K562 (cell line): ENCODE data around the gene DSTYK. TPM values are rescaled to one million over a fixed set of nuclear protein-coding genes. Genes with fewer than 3 reads are reported as not detected.

ENCODE experiments used
- BCL6 ChIP-seq: fragments of 250-450 bp; sonication (Bioruptor Pico); IDR thresholded peaks from 2 replicates; pipeline ENCODE4 v1.4.0; 2020
- HMGN3 ChIP-seq: IDR thresholded peaks from 2 replicates; pipeline ENCODE4 v1.6.1; 2011; ENCODE audit warnings: borderline replicate concordance, low read depth, mild to moderate bottlenecking, mixed read lengths, low read length; ENCODE audit not compliant: insufficient read length; ENCODE audit errors: extremely low read depth
- KDM1A ChIP-seq, 2 experiments: fragments of 450-650 bp; IDR thresholded peaks; 2 replicates each; pipeline ENCODE4 v1.6.1; 2016; ENCODE audit warnings: mild to moderate bottlenecking in 2 of 2
- LEF1 ChIP-seq: fragments of 450-650 bp; IDR thresholded peaks from 2 replicates; pipeline ENCODE4 v1.6.1; 2016; ENCODE audit warnings: mild to moderate bottlenecking
- NR2F6 ChIP-seq: fragments of 450-650 bp; formaldehyde crosslinking; IDR thresholded peaks from 2 replicates; pipeline ENCODE4 v1.4.0; 2020; ENCODE audit warnings: mild to moderate bottlenecking
- OTX1 ChIP-seq: fragments of 450-650 bp; formaldehyde crosslinking; IDR thresholded peaks from 2 replicates; pipeline ENCODE4 v1.4.0; 2022; ENCODE audit warnings: mild to moderate bottlenecking
- SMAD1 ChIP-seq: fragments of 150-350 bp; IDR thresholded peaks from 2 replicates; pipeline ENCODE4 v1.6.1; 2014; ENCODE audit warnings: low read length, low read depth; ENCODE audit not compliant: partially characterized antibody
- SMARCC2 ChIP-seq: fragments of 450-650 bp; IDR thresholded peaks from 2 replicates; pipeline ENCODE4 v1.6.1; 2017; ENCODE audit warnings: antibody characterized with exemption, moderate library complexity, mild to moderate bottlenecking, low read depth
- STAG1 ChIP-seq: sonication (generic); formaldehyde crosslinking; IDR thresholded peaks from 2 replicates; pipeline ENCODE4 v1.5.0; 2020; ENCODE audit warnings: missing genetic modification reagents, borderline replicate concordance
- ZFP36 ChIP-seq: fragments of 150-350 bp; IDR thresholded peaks from 2 replicates; pipeline ENCODE4 v1.6.1; 2018; ENCODE audit warnings: low read length, low read depth; ENCODE audit not compliant: partially characterized antibody
- ZNF146 ChIP-seq: IDR thresholded peaks from one replicate; pipeline ENCODE4 v1.6.1; 2018; ENCODE audit warnings: missing compliant biosample characterization; ENCODE audit not compliant: unreplicated experiment
- ZNF644 ChIP-seq: fragments of 200-800 bp; sonication (Bioruptor generic); IDR thresholded peaks from 2 replicates; pipeline ENCODE4 v1.6.1; 2016; ENCODE audit warnings: low read depth, missing genetic modification characterization, missing compliant biosample characterization
- polyA plus RNA-seq, 8 experiments: library from polyadenylated mRNA; depleted of rRNA in 4 of 8; stranded (reverse) in 5 of 8; unstranded in 3 of 8; fragments of >200 nt; fragmentation: Nextera tagmentation in 2 of 8; fragmentation: Illumina TruSeq in 1 of 8; extraction: Ambion mirVana in 2 of 8; extraction: Trizol in 1 of 8; gene quantifications; 2 replicates each; pipeline versions ENCODE4 v1.2.1 to v1.2.3, GENCODE V29; 2011 to 2014; ENCODE audit warnings: inconsistent platforms in 1 of 8, missing spikeins in 1 of 8
- total RNA-seq, 7 experiments: library from RNA; depleted of rRNA in 6 of 7; stranded (reverse); fragments of >200 nt in 6 of 7; fragmentation: Illumina TruSeq in 2 of 7; extraction: Trizol in 2 of 7; gene quantifications; 2 replicates each; pipeline versions ENCODE4 v1.2.1 to v1.2.3, GENCODE V29; 2011 to 2021; ENCODE audit warnings: low replicate concordance in 1 of 7
- TF ChIP-seq, protein P1 (sequence below), 3 experiments: fragments of 200-800 bp in 1 of 3; fragments of 250-450 bp in 1 of 3; fragments of 450-650 bp in 1 of 3; sonication (Bioruptor Pico) in 1 of 3; sonication (Bioruptor generic) in 1 of 3; formaldehyde crosslinking in 1 of 3; IDR thresholded peaks; 2 replicates each; pipeline versions ENCODE4 v1.6.1 to v1.8.0; 2016 to 2022; ENCODE audit warnings: mild to moderate bottlenecking in 2 of 3, missing genetic modification characterization in 2 of 3, missing compliant biosample characterization in 1 of 3, moderate library complexity in 1 of 3
- TF ChIP-seq, protein P2 (sequence below): fragments of 250-450 bp; sonication (Bioruptor Pico); IDR thresholded peaks from 2 replicates; pipeline ENCODE4 v1.8.0; 2022; ENCODE audit warnings: inconsistent platforms, mild to moderate bottlenecking, moderate library complexity, borderline replicate concordance
- TF ChIP-seq, protein P3 (sequence below): sonication (generic); formaldehyde crosslinking; IDR thresholded peaks from 2 replicates; pipeline ENCODE4 v1.8.0; 2022; ENCODE audit warnings: missing genetic modification reagents, mild to moderate bottlenecking, moderate library complexity, borderline replicate concordance
- TF ChIP-seq, protein P4 (sequence below): fragments of 250-450 bp; sonication (Bioruptor Pico); IDR thresholded peaks from 2 replicates; pipeline ENCODE4 v1.8.0; 2022; ENCODE audit warnings: moderate library complexity, mild to moderate bottlenecking, inconsistent platforms

DSTYK gene
- total and polyA plus RNA-seq, 9 of the 15 experiments (the other 6 are each of a cell fraction or from before 2014, with no cell fraction given): 4.2 to 7.1 (median 6.2) TPM

DNA sequence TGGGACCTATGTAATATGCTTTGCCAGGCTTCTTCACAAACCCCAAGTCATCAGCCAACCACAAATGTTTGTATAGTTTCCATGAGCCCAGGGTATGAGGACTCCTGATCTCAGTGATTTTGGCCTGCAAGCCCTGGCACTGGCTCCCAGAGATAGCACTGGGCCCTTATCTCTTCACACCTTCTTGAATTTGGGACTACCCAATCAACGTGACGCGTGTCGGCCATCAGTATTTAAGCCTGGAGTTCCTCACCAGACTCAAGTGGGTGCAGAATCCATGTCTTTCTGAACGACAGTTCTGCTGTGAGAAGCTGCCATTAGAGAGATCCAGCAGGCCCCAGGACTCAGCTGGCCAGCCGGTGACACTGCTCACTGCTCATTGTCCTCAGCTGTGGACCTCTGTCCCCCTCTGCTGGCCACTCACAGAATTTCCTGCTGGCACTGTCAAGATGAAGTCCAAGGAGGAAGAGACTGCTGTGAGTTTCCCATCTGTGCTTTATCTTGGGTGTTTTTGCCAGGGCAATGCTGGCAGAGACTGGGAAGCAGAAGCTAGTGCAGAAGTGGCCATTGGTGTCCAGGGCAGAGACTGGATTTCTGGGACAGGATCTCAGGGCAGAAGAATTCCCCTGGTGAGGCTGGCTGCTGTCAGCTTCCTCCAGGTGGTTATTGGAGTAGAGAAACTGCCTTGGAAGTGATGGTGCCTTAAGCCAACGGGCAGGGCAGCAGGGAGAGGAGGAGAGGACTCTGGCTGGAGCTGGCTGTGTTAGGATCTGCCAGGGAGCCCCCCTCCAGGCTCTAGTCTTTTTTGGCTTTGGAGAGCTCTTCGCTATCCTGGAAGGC, 44.7 kb upstream of the DSTYK start (continued):
- TF ChIP-seq, protein P1, sequence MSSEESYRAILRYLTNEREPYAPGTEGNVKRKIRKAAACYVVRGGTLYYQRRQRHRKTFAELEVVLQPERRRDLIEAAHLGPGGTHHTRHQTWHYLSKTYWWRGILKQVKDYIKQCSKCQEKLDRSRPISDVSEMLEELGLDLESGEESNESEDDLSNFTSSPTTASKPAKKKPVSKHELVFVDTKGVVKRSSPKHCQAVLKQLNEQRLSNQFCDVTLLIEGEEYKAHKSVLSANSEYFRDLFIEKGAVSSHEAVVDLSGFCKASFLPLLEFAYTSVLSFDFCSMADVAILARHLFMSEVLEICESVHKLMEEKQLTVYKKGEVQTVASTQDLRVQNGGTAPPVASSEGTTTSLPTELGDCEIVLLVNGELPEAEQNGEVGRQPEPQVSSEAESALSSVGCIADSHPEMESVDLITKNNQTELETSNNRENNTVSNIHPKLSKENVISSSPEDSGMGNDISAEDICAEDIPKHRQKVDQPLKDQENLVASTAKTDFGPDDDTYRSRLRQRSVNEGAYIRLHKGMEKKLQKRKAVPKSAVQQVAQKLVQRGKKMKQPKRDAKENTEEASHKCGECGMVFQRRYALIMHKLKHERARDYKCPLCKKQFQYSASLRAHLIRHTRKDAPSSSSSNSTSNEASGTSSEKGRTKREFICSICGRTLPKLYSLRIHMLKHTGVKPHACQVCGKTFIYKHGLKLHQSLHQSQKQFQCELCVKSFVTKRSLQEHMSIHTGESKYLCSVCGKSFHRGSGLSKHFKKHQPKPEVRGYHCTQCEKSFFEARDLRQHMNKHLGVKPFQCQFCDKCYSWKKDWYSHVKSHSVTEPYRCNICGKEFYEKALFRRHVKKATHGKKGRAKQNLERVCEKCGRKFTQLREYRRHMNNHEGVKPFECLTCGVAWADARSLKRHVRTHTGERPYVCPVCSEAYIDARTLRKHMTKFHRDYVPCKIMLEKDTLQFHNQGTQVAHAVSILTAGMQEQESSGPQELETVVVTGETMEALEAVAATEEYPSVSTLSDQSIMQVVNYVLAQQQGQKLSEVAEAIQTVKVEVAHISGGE (CRISPR knock-in tag; IDR thresholded peaks at IDR 0.05): peak in 1 of 3 experiments; percentile 88; a peak in 2 of 6 replicates
- TF ChIP-seq ZNF146 (CRISPR knock-in tag) (no peak), ZNF644 (tag) (peak; percentile 82; the same call in 1 of the 2 replicates), HMGN3 (no peak), KDM1A (IDR thresholded peaks at IDR 0.05) (peak; percentile 93 to 94), LEF1 (peak; percentile 68), BCL6 (peak; percentile 27; the same call in 1 of the 2 replicates), SMAD1 (peak; percentile 19), SMARCC2 (peak; percentile 75; the same call in 1 of the 2 replicates), OTX1 (CRISPR knock-in tag) (no peak), NR2F6 (CRISPR knock-in tag) (no peak), ZFP36 (peak; percentile 33), STAG1 (CRISPR knock-in tag) (peak; percentile 93)
- TF ChIP-seq, protein P2, sequence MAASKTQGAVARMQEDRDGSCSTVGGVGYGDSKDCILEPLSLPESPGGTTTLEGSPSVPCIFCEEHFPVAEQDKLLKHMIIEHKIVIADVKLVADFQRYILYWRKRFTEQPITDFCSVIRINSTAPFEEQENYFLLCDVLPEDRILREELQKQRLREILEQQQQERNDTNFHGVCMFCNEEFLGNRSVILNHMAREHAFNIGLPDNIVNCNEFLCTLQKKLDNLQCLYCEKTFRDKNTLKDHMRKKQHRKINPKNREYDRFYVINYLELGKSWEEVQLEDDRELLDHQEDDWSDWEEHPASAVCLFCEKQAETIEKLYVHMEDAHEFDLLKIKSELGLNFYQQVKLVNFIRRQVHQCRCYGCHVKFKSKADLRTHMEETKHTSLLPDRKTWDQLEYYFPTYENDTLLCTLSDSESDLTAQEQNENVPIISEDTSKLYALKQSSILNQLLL (CRISPR knock-in tag): no peak
- TF ChIP-seq, protein P3, sequence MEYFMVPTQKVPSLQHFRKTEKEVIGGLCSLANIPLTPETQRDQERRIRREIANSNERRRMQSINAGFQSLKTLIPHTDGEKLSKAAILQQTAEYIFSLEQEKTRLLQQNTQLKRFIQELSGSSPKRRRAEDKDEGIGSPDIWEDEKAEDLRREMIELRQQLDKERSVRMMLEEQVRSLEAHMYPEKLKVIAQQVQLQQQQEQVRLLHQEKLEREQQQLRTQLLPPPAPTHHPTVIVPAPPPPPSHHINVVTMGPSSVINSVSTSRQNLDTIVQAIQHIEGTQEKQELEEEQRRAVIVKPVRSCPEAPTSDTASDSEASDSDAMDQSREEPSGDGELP (CRISPR knock-in tag): peak; percentile 99
- TF ChIP-seq, protein P4, sequence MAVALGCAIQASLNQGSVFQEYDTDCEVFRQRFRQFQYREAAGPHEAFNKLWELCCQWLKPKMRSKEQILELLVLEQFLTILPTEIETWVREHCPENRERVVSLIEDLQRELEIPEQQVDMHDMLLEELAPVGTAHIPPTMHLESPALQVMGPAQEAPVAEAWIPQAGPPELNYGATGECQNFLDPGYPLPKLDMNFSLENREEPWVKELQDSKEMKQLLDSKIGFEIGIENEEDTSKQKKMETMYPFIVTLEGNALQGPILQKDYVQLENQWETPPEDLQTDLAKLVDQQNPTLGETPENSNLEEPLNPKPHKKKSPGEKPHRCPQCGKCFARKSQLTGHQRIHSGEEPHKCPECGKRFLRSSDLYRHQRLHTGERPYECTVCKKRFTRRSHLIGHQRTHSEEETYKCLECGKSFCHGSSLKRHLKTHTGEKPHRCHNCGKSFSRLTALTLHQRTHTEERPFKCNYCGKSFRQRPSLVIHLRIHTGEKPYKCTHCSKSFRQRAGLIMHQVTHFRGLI (CRISPR knock-in tag): peak; percentile 69; the same call in 1 of the 2 replicates
